GM12878 (cell line): ENCODE measurements around the gene RAB31. TPM values are rescaled to one million over a fixed set of nuclear protein-coding genes. Genes with fewer than 3 reads are reported as not detected.

Experiments
- ATAC-seq: fragments of 200-7000 bp; cut with Tn5 transposase; 3 replicates; pipeline ENCODE4 v1.9.1; 2020; ENCODE audit warnings: mild to moderate bottlenecking, moderate library complexity
- BruUV-seq: library from RNA; stranded (reverse); fragments of 400-500 nt; replicated peaks from 2 replicates; lab custom pipeline; 2021; lab: Mats Ljungman, UMichigan
- CTCF ChIA-PET: fragments of 300-600 bp; sonication (Branson Sonifier 250); formaldehyde crosslinking; extraction: SDS; loops from one replicate; lab custom pipeline; 2021; ENCODE audit warnings: inconsistent platforms; lab: Yijun Ruan, JAX
- POLR2A ChIA-PET: fragments of 350-600 bp; formaldehyde crosslinking; extraction: SDS; loops from one replicate; lab custom pipeline; 2021; ENCODE audit warnings: inconsistent platforms; lab: Charles Lee
- RAD21 ChIA-PET: fragments of 300-600 bp; sonication (Branson Sonifier 250); formaldehyde crosslinking; loops from one replicate; lab custom pipeline; 2023; ENCODE audit warnings: antibody characterized with exemption; ENCODE audit not compliant: unreplicated experiment; lab: Charles Lee
- SMC1A ChIA-PET: fragments of 300-600 bp; sonication (Branson Sonifier 250); formaldehyde crosslinking; loops from one replicate; lab custom pipeline; 2023; ENCODE audit not compliant: unreplicated experiment, uncharacterized antibody; lab: Charles Lee
- DNase-seq: peaks from one replicate; pipeline ENCODE4 v3.0.0-alpha.2; 2011; ENCODE audit warnings: low read depth, low spot score
- FAIRE-seq: peaks from 3 replicates; lab custom pipeline; 2011; peaks lifted over from hg19 to GRCh38; lab: Jason Lieb, UNC
- H2AFZ ChIP-seq: 2 replicates; pipeline ENCODE4 v1.6.0; 2011; ENCODE audit warnings: low read depth, low read length, control low read depth; ENCODE audit not compliant: control insufficient read depth
- H3K27ac ChIP-seq: 2 replicates; pipeline ENCODE4 v1.5.1; 2011; ENCODE audit warnings: control low read depth; ENCODE audit not compliant: control insufficient read depth, insufficient read depth
- H3K27me3 ChIP-seq, 2 experiments: replicated peaks in 1 of 2; 2 replicates each; pipeline versions ENCODE4 v1.6.0 to v1.6.1; 2011; ENCODE audit warnings: low read length in 1 of 2; ENCODE audit not compliant: control insufficient read depth in 2 of 2, insufficient read depth in 2 of 2
- H3K36me3 ChIP-seq, 2 experiments: 2 replicates each; pipeline ENCODE4 v1.5.1; 2011; ENCODE audit warnings: low read length in 1 of 2; ENCODE audit not compliant: control insufficient read depth in 2 of 2, insufficient read depth in 2 of 2
- H3K4me1 ChIP-seq: 2 replicates; pipeline ENCODE4 v1.6.1; 2011; ENCODE audit warnings: mild to moderate bottlenecking, low read length, moderate library complexity, mixed read lengths; ENCODE audit not compliant: control insufficient read depth, insufficient read depth
- H3K4me2 ChIP-seq: 2 replicates; pipeline ENCODE4 v1.6.0; 2011; ENCODE audit warnings: control low read depth; ENCODE audit not compliant: control insufficient read depth, insufficient read depth
- H3K4me3 ChIP-seq: fragments of 200-600 bp; sonication (generic); 2 replicates; pipeline ENCODE4 v1.5.1; 2016
- H3K79me2 ChIP-seq: 2 replicates; pipeline ENCODE4 v1.6.0; 2011; ENCODE audit warnings: low read length; ENCODE audit not compliant: control insufficient read depth, insufficient read depth
- H3K9ac ChIP-seq: 2 replicates; pipeline ENCODE4 v1.8.0; 2011; ENCODE audit warnings: low read length, control low read depth, mixed read lengths; ENCODE audit not compliant: control insufficient read depth, insufficient read depth
- H3K9me3 ChIP-seq: replicated peaks from 3 replicates; pipeline ENCODE4 v1.5.1; 2011; ENCODE audit warnings: mild to moderate bottlenecking, low read length; ENCODE audit not compliant: control insufficient read depth, insufficient read depth
- H4K20me1 ChIP-seq: 2 replicates; pipeline ENCODE4 v1.6.0; 2011; ENCODE audit not compliant: control insufficient read depth, insufficient read depth
- CBX3 ChIP-seq: fragments of 200-600 bp; sonication (generic); IDR thresholded peaks from 2 replicates; pipeline ENCODE4 v1.6.1; 2016; ENCODE audit warnings: low read depth, borderline replicate concordance
- FOXK2 ChIP-seq: fragments of 450-650 bp; IDR thresholded peaks from 2 replicates; pipeline ENCODE4 v1.6.1; 2017; ENCODE audit warnings: mild to moderate bottlenecking, moderate library complexity
- GABPA ChIP-seq: IDR thresholded peaks from 2 replicates; pipeline ENCODE4 v1.6.1; 2014; ENCODE audit warnings: antibody characterized with exemption, low read depth, mild to moderate bottlenecking, inconsistent platforms
- IRF3 ChIP-seq: fragments of 450-650 bp; IDR thresholded peaks from 2 replicates; pipeline ENCODE4 v1.6.1; 2014; ENCODE audit warnings: mild to moderate bottlenecking
- MTA3 ChIP-seq: IDR thresholded peaks from 2 replicates; pipeline ENCODE4 v1.6.1; 2012; ENCODE audit warnings: low read length, inconsistent platforms, borderline replicate concordance
- NFIC ChIP-seq: IDR thresholded peaks from 2 replicates; pipeline ENCODE4 v1.6.1; 2012; ENCODE audit warnings: low read depth, mild to moderate bottlenecking, inconsistent platforms, low read length, moderate library complexity
- PML ChIP-seq: IDR thresholded peaks from 2 replicates; pipeline ENCODE4 v1.6.1; 2012; ENCODE audit warnings: low read length, inconsistent platforms
- SMC3 ChIP-seq: IDR thresholded peaks from 2 replicates; pipeline ENCODE4 v1.6.1; 2011; ENCODE audit warnings: low read length, improper control_type of control experiment, borderline replicate concordance
- SPI1 ChIP-seq: IDR thresholded peaks from 2 replicates; pipeline ENCODE4 v1.6.1; 2011; ENCODE audit warnings: low read depth, mild to moderate bottlenecking, low read length, moderate library complexity, borderline replicate concordance; ENCODE audit not compliant: insufficient read depth
- STAT3 ChIP-seq: IDR thresholded peaks from 2 replicates; pipeline ENCODE4 v1.6.1; 2011; ENCODE audit warnings: low read depth, low read length, improper control_type of control experiment
- WGBS: methylation state at CpG from one replicate; pipeline ENCODE4 v1.1.6; 2016; ENCODE audit warnings: low lambda C conversion rate; ENCODE audit not compliant: insufficient replicate concordance, insufficient coverage; ENCODE audit errors: missing lambda C conversion rate; 5-methylcytosine and 5-hydroxymethylcytosine counted together
- in situ Hi-C: fragments of 300-500 bp; cut with MboI; formaldehyde crosslinking; loops from 9 replicates; pipeline ENCODE4 v1.14.3; 2018; ENCODE audit warnings: mixed read lengths
- intact Hi-C: fragments of 100-400 bp; cut with micrococcal nuclease; formaldehyde crosslinking; loops from one replicate; pipeline ENCODE4 v1.14.2; 2022; ENCODE audit not compliant: unreplicated experiment
- polyA plus RNA-seq, 11 experiments: library from polyadenylated mRNA; depleted of rRNA in 4 of 11; unstranded in 6 of 11; stranded (reverse) in 5 of 11; fragments of >200 nt; fragmentation: Nextera tagmentation in 4 of 11; fragmentation: Illumina TruSeq in 1 of 11; extraction: Ambion mirVana in 4 of 11; extraction: Trizol in 1 of 11; gene quantifications; 1 replicate in 1 of 11; 2 replicates in 10 of 11; pipeline versions ENCODE4 v1.2.1 to v1.2.3, GENCODE V29; 2011 to 2016; ENCODE audit warnings: inconsistent platforms in 2 of 11, missing spikeins in 2 of 11, low read depth in 1 of 11
- total RNA-seq, 4 experiments: library from RNA; depleted of rRNA in 3 of 4; stranded (reverse); fragments of >200 nt in 3 of 4; fragmentation: Illumina TruSeq in 1 of 4; extraction: Trizol in 1 of 4; gene quantifications; 2 replicates each; pipeline versions ENCODE4 v1.2.1 to v1.2.3, GENCODE V29; 2013 to 2021
- TF ChIP-seq, protein P1 (sequence below): fragments of 450-650 bp; IDR thresholded peaks from 2 replicates; pipeline ENCODE4 v1.6.1; 2017; ENCODE audit warnings: mild to moderate bottlenecking, moderate library complexity

The RAB31 gene
- total and polyA plus RNA-seq, 10 of the 15 experiments (the other 5 are each of a cell fraction or from before 2014, with no cell fraction given): 0.80 to 23.3 (median 12.2) TPM

DNA sequence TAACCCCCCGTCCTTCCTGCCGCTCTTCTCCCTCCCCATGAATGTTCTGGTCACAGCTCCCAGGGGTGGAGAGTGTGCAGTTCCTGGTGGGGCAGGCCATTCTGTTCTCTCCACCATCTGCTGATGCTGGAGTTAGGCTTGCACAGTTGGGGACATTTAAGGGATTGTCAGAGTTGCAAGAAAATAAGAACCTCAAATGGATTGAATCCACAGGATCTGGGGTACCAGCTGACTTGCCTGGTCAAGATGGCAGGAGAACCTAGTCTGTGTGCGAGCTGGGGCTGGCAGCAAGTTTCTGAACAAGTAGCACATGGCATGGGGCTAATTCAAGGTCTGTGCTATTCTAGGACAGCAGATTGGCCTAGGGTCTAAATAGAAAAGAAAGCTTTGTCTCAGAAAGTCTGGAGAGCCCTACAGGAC is 116.9 kb downstream of the RAB31 start (continued):
- TF ChIP-seq, protein P1, sequence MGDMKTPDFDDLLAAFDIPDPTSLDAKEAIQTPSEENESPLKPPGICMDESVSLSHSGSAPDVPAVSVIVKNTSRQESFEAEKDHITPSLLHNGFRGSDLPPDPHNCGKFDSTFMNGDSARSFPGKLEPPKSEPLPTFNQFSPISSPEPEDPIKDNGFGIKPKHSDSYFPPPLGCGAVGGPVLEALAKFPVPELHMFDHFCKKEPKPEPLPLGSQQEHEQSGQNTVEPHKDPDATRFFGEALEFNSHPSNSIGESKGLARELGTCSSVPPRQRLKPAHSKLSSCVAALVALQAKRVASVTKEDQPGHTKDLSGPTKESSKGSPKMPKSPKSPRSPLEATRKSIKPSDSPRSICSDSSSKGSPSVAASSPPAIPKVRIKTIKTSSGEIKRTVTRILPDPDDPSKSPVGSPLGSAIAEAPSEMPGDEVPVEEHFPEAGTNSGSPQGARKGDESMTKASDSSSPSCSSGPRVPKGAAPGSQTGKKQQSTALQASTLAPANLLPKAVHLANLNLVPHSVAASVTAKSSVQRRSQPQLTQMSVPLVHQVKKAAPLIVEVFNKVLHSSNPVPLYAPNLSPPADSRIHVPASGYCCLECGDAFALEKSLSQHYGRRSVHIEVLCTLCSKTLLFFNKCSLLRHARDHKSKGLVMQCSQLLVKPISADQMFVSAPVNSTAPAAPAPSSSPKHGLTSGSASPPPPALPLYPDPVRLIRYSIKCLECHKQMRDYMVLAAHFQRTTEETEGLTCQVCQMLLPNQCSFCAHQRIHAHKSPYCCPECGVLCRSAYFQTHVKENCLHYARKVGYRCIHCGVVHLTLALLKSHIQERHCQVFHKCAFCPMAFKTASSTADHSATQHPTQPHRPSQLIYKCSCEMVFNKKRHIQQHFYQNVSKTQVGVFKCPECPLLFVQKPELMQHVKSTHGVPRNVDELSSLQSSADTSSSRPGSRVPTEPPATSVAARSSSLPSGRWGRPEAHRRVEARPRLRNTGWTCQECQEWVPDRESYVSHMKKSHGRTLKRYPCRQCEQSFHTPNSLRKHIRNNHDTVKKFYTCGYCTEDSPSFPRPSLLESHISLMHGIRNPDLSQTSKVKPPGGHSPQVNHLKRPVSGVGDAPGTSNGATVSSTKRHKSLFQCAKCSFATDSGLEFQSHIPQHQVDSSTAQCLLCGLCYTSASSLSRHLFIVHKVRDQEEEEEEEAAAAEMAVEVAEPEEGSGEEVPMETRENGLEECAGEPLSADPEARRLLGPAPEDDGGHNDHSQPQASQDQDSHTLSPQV: no peak
- TF ChIP-seq FOXK2 (no peak), CBX3 (no peak), MTA3 (no peak), STAT3 (no peak), SMC3 (no peak)

DNA sequence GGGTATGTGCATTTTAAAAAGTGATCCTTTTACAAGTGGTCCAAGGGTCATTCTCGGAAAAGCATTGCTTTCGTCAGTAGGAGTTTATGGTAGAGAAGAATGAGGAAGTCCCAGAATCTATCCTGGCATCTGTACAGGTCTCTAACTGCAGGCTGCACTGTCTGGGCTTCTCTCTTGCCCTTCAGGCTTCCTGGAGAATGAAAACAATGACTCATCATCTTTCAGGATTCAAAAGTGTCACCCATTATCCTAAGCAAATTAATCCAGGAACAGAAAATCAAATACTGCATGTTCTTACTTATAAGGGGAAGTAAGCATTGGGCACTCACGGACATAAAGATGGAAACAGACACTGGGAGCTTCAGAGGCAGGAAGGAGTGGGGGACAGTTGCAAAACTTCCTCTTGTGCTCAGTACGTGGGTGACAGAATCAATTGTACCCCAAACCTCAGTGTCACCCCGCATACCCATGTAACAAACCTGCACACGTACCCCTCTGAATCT is 117.5 kb downstream of the RAB31 start:
- Histone ChIP-seq H3K79me2 (no peaks in the 10 kb centered on the region), H2AFZ (no peak overlapping the region), H3K27me3 (no peaks in the 10 kb centered on the region), H3K4me1 (no peaks in the 10 kb centered on the region), H3K4me3 (no peak overlapping the region), H3K36me3 (no peaks in the 10 kb centered on the region), H3K9ac (no peak overlapping the region), H3K27ac (no peak overlapping the region), H3K4me2 (no peak overlapping the region), H4K20me1 (no peaks in the 10 kb centered on the region), H3K9me3 (no peaks in the 10 kb centered on the region)
- ATAC-seq (no peak), FAIRE-seq (no peak), DNase-seq (no peak)
- intact Hi-C loops: no loop called here
- SMC1A ChIA-PET: no interaction called here
- RAD21 ChIA-PET: no interaction called here
- in situ Hi-C loops: no loop called here
- CTCF ChIA-PET: no interaction called here
- TF ChIP-seq NFIC (no peak), IRF3 (no peak), GABPA (no peak), SPI1 (peak; percentile 43; the same call in 1 of the 2 replicates), PML (no peak)
- POLR2A ChIA-PET: no interaction called here
- no TSS peak for BruUV-seq
- WGBS: 47% methylated on average over 6 of the region's 6 CpGs
